MM.1S (cell line): ENCODE measurements around the gene DELE1.

Source experiments
- DNase-seq: peaks from one replicate; pipeline ENCODE4 v3.0.0-alpha.2; 2015
- H2AFZ ChIP-seq: fragments of 300-600 bp; sonication (generic); 2 replicates; pipeline ENCODE4 v1.6.0; 2016; ENCODE audit warnings: antibody characterized with exemption, low read length
- H3F3A ChIP-seq: fragments of 300-600 bp; sonication (generic); 2 replicates; pipeline ENCODE4 v1.6.1; 2016; ENCODE audit warnings: mild to moderate bottlenecking, antibody characterized with exemption, low read length, moderate library complexity, mixed read lengths; ENCODE audit not compliant: insufficient read depth
- H3K27ac ChIP-seq: fragments of 300-600 bp; sonication (generic); 2 replicates; pipeline ENCODE4 v1.5.1; 2016; ENCODE audit warnings: mild to moderate bottlenecking, low read length
- H3K27me3 ChIP-seq: fragments of 300-600 bp; sonication (generic); replicated peaks from 2 replicates; pipeline ENCODE4 v1.6.0; 2016; ENCODE audit warnings: low read length; ENCODE audit not compliant: insufficient read depth
- H3K36me3 ChIP-seq: fragments of 300-600 bp; sonication (generic); replicated peaks from 2 replicates; pipeline ENCODE4 v1.6.1; 2016; ENCODE audit warnings: mild to moderate bottlenecking, low read length, mixed read lengths; ENCODE audit not compliant: insufficient read depth
- H3K4me1 ChIP-seq: fragments of 300-600 bp; sonication (generic); 2 replicates; pipeline ENCODE4 v1.6.1; 2016; ENCODE audit warnings: low read length, mixed read lengths
- H3K4me2 ChIP-seq: fragments of 300-600 bp; sonication (generic); 2 replicates; pipeline ENCODE4 v1.6.0; 2016; ENCODE audit warnings: low read depth, low read length
- H3K4me3 ChIP-seq: fragments of 300-600 bp; sonication (generic); 2 replicates; pipeline ENCODE4 v1.5.1; 2016; ENCODE audit warnings: low read length, mixed read lengths
- H3K79me2 ChIP-seq: fragments of 300-600 bp; sonication (generic); 2 replicates; pipeline ENCODE4 v1.6.1; 2016; ENCODE audit warnings: mixed run types, low read length, mixed read lengths
- H3K9ac ChIP-seq: fragments of 300-600 bp; sonication (generic); 2 replicates; pipeline ENCODE4 v1.6.1; 2016; ENCODE audit warnings: low read length, mixed read lengths
- H3K9me2 ChIP-seq: fragments of 300-600 bp; sonication (generic); replicated peaks from 2 replicates; pipeline ENCODE4 v1.6.1; 2016; ENCODE audit warnings: mild to moderate bottlenecking, low read length, mixed read lengths; ENCODE audit not compliant: insufficient read depth
- H3K9me3 ChIP-seq: fragments of 300-600 bp; sonication (generic); replicated peaks from 2 replicates; pipeline ENCODE4 v1.6.1; 2016; ENCODE audit warnings: mild to moderate bottlenecking, low read length, mixed read lengths; ENCODE audit not compliant: insufficient read depth
- H4K20me1 ChIP-seq: fragments of 300-600 bp; sonication (generic); 2 replicates; pipeline ENCODE4 v1.6.1; 2016; ENCODE audit warnings: mild to moderate bottlenecking, low read length, moderate library complexity, mixed read lengths; ENCODE audit not compliant: insufficient read depth
- EZH2 ChIP-seq: fragments of 300-600 bp; sonication (generic); optimal IDR thresholded peaks from 2 replicates; pipeline ENCODE3; 2017; ENCODE audit warnings: low read depth, mild to moderate bottlenecking, antibody characterized with exemption, low read length, mixed read lengths
- EZH2phosphoT487 ChIP-seq: fragments of 300-600 bp; sonication (generic); IDR thresholded peaks from 2 replicates; pipeline ENCODE4 v1.6.1; 2018; ENCODE audit warnings: antibody characterized with exemption, low read length
- TF ChIP-seq, protein P1 (sequence below): fragments of 300-600 bp; sonication (generic); IDR thresholded peaks from 2 replicates; pipeline ENCODE4 v1.5.1; 2016; ENCODE audit warnings: antibody characterized with exemption, low read length, mixed read lengths

The DELE1 gene

GRCh38 chr5:141968914-141969608 is 45.4 kb downstream of the DELE1 start, which contains the start of gene RNF14:
Gene RNF14 (plus strand): TSS chr5:141969105. CDS start chr5:141973589, 4,484 bp downstream.
- no peaks in the 10 kb centered on the region for H3K9me3 ChIP-seq
- TF ChIP-seq EZH2 = no peak
- TF ChIP-seq, protein P1, sequence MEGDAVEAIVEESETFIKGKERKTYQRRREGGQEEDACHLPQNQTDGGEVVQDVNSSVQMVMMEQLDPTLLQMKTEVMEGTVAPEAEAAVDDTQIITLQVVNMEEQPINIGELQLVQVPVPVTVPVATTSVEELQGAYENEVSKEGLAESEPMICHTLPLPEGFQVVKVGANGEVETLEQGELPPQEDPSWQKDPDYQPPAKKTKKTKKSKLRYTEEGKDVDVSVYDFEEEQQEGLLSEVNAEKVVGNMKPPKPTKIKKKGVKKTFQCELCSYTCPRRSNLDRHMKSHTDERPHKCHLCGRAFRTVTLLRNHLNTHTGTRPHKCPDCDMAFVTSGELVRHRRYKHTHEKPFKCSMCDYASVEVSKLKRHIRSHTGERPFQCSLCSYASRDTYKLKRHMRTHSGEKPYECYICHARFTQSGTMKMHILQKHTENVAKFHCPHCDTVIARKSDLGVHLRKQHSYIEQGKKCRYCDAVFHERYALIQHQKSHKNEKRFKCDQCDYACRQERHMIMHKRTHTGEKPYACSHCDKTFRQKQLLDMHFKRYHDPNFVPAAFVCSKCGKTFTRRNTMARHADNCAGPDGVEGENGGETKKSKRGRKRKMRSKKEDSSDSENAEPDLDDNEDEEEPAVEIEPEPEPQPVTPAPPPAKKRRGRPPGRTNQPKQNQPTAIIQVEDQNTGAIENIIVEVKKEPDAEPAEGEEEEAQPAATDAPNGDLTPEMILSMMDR = peak; percentile 94
- no peaks in the 10 kb centered on the region for H3K36me3 ChIP-seq
- peak within 1 kb of the TSS; percentile 81 for H3K4me3 ChIP-seq
- peak within 1 kb of the TSS; percentile 91 for H3K4me2 ChIP-seq
- H3K4me1 ChIP-seq = peaks cover 8% of the 10 kb centered on the region; the same call in 1 of the 2 replicates
- no peaks in the 10 kb centered on the region for H4K20me1 ChIP-seq
- H3K9me2 ChIP-seq = no peaks in the 10 kb centered on the region
- peak within 1 kb of the TSS; percentile 95 for H3K27ac ChIP-seq
- H3K79me2 ChIP-seq = peaks cover 34% of the 10 kb centered on the region
- peaks cover 23% of the 10 kb centered on the region for H3F3A ChIP-seq
- no peaks in the 10 kb centered on the region for H3K27me3 ChIP-seq
- DNase-seq = peak; percentile 97
- H2AFZ ChIP-seq = peak within 1 kb of the TSS; percentile 78
- peak within 1 kb of the TSS; percentile 93 for H3K9ac ChIP-seq

DNA sequence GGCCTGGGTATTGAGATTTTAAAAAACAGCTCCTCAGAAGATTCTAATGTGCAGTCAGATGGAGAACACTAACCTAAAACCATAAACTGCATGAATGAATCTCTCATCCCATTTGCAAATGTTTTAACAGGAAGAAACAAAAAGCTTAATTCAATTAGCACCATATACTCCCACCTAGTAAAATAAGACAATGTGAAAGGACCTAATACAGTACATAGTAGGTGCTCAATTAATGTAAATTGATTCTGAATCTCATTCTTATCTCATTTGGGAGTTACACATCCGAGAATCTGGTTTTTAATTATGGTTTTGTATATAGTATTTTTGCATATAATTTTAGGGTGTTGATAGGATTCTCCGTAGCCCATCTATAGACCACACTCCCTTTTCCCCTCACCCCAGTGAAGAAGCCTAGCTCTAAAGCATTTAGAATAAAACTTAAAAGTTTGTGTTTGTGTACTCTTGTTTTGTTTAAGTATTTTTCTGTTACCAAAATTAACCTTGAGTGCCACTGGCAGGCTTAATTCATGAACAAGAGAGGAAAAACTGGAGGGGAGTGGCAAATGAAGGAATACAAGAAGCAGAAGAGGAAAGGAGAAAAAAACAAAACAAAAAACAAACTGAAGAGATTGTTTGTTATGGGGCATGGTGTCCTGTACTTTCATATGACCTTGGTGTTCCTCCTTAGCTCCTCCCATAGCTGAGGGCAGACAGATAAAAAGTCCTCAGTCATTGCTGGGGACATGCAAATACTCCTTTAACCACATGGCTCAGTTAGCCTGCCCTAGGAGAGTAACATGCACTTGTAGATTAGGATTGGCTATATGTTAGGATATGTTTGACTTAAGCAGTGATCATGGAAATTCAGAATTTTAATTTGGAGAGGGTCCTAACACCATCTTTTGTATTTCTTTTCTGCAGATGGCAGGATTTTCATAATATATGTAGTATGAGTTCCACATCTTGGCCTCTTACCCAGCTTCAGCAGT is 46.4 kb downstream of the DELE1 start:
- H3K4me3 ChIP-seq = peak overlapping the region; percentile 81
- H3K79me2 ChIP-seq = peaks cover 41% of the 10 kb centered on the region
- H4K20me1 ChIP-seq = no peaks in the 10 kb centered on the region
- H3K27me3 ChIP-seq = no peaks in the 10 kb centered on the region
- TF ChIP-seq, protein P1 = no peak
- TF ChIP-seq EZH2 = no peak
- no peak for TF ChIP-seq EZH2phosphoT487
- peak overlapping the region; percentile 86 for H3K4me2 ChIP-seq
- no peaks in the 10 kb centered on the region for H3K9me2 ChIP-seq
- peak overlapping the region; percentile 95 for H3K27ac ChIP-seq
- no peak overlapping the region for H2AFZ ChIP-seq
- DNase-seq = peak; percentile 92
- H3K36me3 ChIP-seq = peaks cover under 1% of the 10 kb centered on the region; the same call in 1 of the 2 replicates
- peak overlapping the region; percentile 93 for H3K9ac ChIP-seq
- H3F3A ChIP-seq = peaks cover 23% of the 10 kb centered on the region
- peaks cover 8% of the 10 kb centered on the region; the same call in 1 of the 2 replicates for H3K4me1 ChIP-seq
- H3K9me3 ChIP-seq = no peaks in the 10 kb centered on the region

- H3K9me2 ChIP-seq = no peaks in the 10 kb centered on the region
- H3K9ac ChIP-seq = no peak overlapping the region
- no peak for DNase-seq
- no peaks in the 10 kb centered on the region for H4K20me1 ChIP-seq
- peaks cover 51% of the 10 kb centered on the region for H3K79me2 ChIP-seq
- H3K27ac ChIP-seq = no peak overlapping the region
- H3K9me3 ChIP-seq = no peaks in the 10 kb centered on the region
- H3K4me2 ChIP-seq = no peak overlapping the region
- peaks cover 16% of the 10 kb centered on the region for H3F3A ChIP-seq
- TF ChIP-seq EZH2 (no peak), EZH2phosphoT487 (no peak)
- TF ChIP-seq, protein P1 = no peak
- H2AFZ ChIP-seq = no peak overlapping the region
- no peaks in the 10 kb centered on the region for H3K27me3 ChIP-seq
- H3K36me3 ChIP-seq = peaks cover 3% of the 10 kb centered on the region; the same call in 1 of the 2 replicates
- no peak overlapping the region for H3K4me3 ChIP-seq
- peaks cover 8% of the 10 kb centered on the region; the same call in 1 of the 2 replicates for H3K4me1 ChIP-seq
Observed at GRCh38 chr5:141973871-141974595, 50.4 kb downstream of the DELE1 start.
